ENCODE measurements around the gene TESK2. TPM values are rescaled to one million over a fixed set of nuclear protein-coding genes. Genes with fewer than 3 reads are reported as not detected.

Gene TESK2
- total RNA-seq, 4 donors from 2014 or later, result 16.0 to 28.9 (median 22.8) TPM

- Histone ChIP-seq H3K27me3 (no peaks in the 10 kb centered on the region), H3K36me3 (peaks cover 12% of the 10 kb centered on the region), H3K9me3 (no peaks in the 10 kb centered on the region), H3K4me3 (no peak overlapping the region), H3K4me1 (peaks cover 14% of the 10 kb centered on the region), H3K27ac (no peak overlapping the region)
- 59% methylated on average over 4 of the region's 4 CpGs for WGBS
- no peak for TF ChIP-seq EP300 (IDR thresholded peaks at IDR 0.05)
- no peak for TF ChIP-seq POLR2A (IDR thresholded peaks at IDR 0.05)
- no peak for TF ChIP-seq POLR2AphosphoS5 (IDR thresholded peaks at IDR 0.05)
- TF ChIP-seq CTCF (IDR thresholded peaks at IDR 0.05), result no peak
- no peak for DNase-seq (ENCODE audit: low spot score in 2 of 2)
Observed at GRCh38 chr1:45356186-45356585, 134.8 kb downstream of the TESK2 start.

- Histone ChIP-seq H3K36me3 (peaks cover 12% of the 10 kb centered on the region), H3K4me1 (peaks cover 9% of the 10 kb centered on the region), H3K27me3 (no peaks in the 10 kb centered on the region), H3K27ac (no peak overlapping the region), H3K9me3 (no peaks in the 10 kb centered on the region), H3K4me3 (no peak overlapping the region)
- no peak for DNase-seq (ENCODE audit: low spot score in 2 of 2)
- 57% methylated on average over 2 of the region's 2 CpGs for WGBS
- TF ChIP-seq POLR2A (IDR thresholded peaks at IDR 0.05) (no peak), CTCF (IDR thresholded peaks at IDR 0.05) (no peak), POLR2AphosphoS5 (IDR thresholded peaks at IDR 0.05) (no peak)
Observed at GRCh38 chr1:45355683-45356082, 135.3 kb downstream of the TESK2 start.

GRCh38 chr1:45354838-45355237 is 136.1 kb downstream of the TESK2 start:
- Histone ChIP-seq H3K4me3 (no peak overlapping the region), H3K27ac (no peak overlapping the region), H3K36me3 (peaks cover 12% of the 10 kb centered on the region), H3K4me1 (peaks cover 2% of the 10 kb centered on the region), H3K27me3 (no peaks in the 10 kb centered on the region), H3K9me3 (no peaks in the 10 kb centered on the region)
- TF ChIP-seq POLR2A (IDR thresholded peaks at IDR 0.05), result no peak
- TF ChIP-seq EP300 (IDR thresholded peaks at IDR 0.05), result no peak
- TF ChIP-seq CTCF (IDR thresholded peaks at IDR 0.05), result no peak
- no peak for TF ChIP-seq POLR2AphosphoS5 (IDR thresholded peaks at IDR 0.05)
- DNase-seq (ENCODE audit: low spot score in 2 of 2), result no peak
- WGBS, result 89% methylated on average over 4 of the region's 4 CpGs

- Histone ChIP-seq H3K4me1 (peaks cover 12% of the 10 kb centered on the region), H3K9me3 (no peaks in the 10 kb centered on the region), H3K27me3 (no peaks in the 10 kb centered on the region), H3K27ac (no peak overlapping the region), H3K4me3 (no peak overlapping the region), H3K36me3 (peaks cover 12% of the 10 kb centered on the region)
- 81% methylated on average over 2 of the region's 2 CpGs for WGBS
- DNase-seq (ENCODE audit: low spot score in 2 of 2), result no peak
- TF ChIP-seq POLR2A (IDR thresholded peaks at IDR 0.05) (no peak), CTCF (IDR thresholded peaks at IDR 0.05) (no peak), POLR2AphosphoS5 (IDR thresholded peaks at IDR 0.05) (no peak), EP300 (IDR thresholded peaks at IDR 0.05) (no peak)
Observed at GRCh38 chr1:45353685-45354084, 137.3 kb downstream of the TESK2 start.

- Histone ChIP-seq H3K4me1 (peaks cover 20% of the 10 kb centered on the region), H3K4me3 (no peak overlapping the region), H3K27me3 (no peaks in the 10 kb centered on the region), H3K9me3 (no peaks in the 10 kb centered on the region), H3K36me3 (peaks cover 14% of the 10 kb centered on the region), H3K27ac (no peak overlapping the region)
- no peak for TF ChIP-seq CTCF (IDR thresholded peaks at IDR 0.05)
- no peak for TF ChIP-seq POLR2A (IDR thresholded peaks at IDR 0.05)
- TF ChIP-seq POLR2AphosphoS5 (IDR thresholded peaks at IDR 0.05), result no peak
- no peak for TF ChIP-seq EP300 (IDR thresholded peaks at IDR 0.05)
- DNase-seq (ENCODE audit: low spot score in 2 of 2), result no peak
- 94% methylated on average over 5 of the region's 5 CpGs for WGBS
Observed at GRCh38 chr1:45351508-45351907, 139.5 kb downstream of the TESK2 start.

All from suprapubic skin (tissue), 4 donors.